IPS-20b (cell line): ENCODE results near the gene CDC23.
A peak's percentile ranks its signal among the peaks of the same experiment; 100 is the strongest.
"Not testable (repeated sequence)": the region's sequence is repeated elsewhere in the genome, so short reads cannot be mapped to it uniquely, and the experiment has no call there.

ENCODE experiments used
- H3K27ac ChIP-seq: one replicate; pipeline ENCODE4 v1.5.1; 2013; ENCODE audit warnings: low read length
- H3K27me3 ChIP-seq: 2 replicates; pipeline ENCODE4 v1.6.1; 2013; ENCODE audit warnings: mild to moderate bottlenecking, low read length, inconsistent platforms; ENCODE audit not compliant: insufficient read depth
- H3K36me3 ChIP-seq: 2 replicates; pipeline ENCODE4 v1.6.1; 2013; ENCODE audit warnings: low read depth, mild to moderate bottlenecking, inconsistent platforms, low read length, moderate library complexity; ENCODE audit not compliant: insufficient read depth
- H3K4me1 ChIP-seq: 2 replicates; pipeline ENCODE4 v1.6.1; 2013; ENCODE audit warnings: mild to moderate bottlenecking, control low read depth, inconsistent platforms, low read length, moderate library complexity; ENCODE audit not compliant: insufficient read depth
- H3K4me3 ChIP-seq: 2 replicates; pipeline ENCODE4 v1.5.1; 2013; ENCODE audit warnings: mild to moderate bottlenecking, low read length, inconsistent platforms
- H3K9ac ChIP-seq: 2 replicates; pipeline ENCODE4 v1.6.1; 2013; ENCODE audit warnings: low read depth, mild to moderate bottlenecking, inconsistent platforms, low read length, moderate library complexity
- H3K9me3 ChIP-seq: 2 replicates; pipeline ENCODE4 v1.6.1; 2013; ENCODE audit warnings: mild to moderate bottlenecking, low read depth, low read length, inconsistent platforms; ENCODE audit not compliant: insufficient read depth

Gene CDC23, protein sequence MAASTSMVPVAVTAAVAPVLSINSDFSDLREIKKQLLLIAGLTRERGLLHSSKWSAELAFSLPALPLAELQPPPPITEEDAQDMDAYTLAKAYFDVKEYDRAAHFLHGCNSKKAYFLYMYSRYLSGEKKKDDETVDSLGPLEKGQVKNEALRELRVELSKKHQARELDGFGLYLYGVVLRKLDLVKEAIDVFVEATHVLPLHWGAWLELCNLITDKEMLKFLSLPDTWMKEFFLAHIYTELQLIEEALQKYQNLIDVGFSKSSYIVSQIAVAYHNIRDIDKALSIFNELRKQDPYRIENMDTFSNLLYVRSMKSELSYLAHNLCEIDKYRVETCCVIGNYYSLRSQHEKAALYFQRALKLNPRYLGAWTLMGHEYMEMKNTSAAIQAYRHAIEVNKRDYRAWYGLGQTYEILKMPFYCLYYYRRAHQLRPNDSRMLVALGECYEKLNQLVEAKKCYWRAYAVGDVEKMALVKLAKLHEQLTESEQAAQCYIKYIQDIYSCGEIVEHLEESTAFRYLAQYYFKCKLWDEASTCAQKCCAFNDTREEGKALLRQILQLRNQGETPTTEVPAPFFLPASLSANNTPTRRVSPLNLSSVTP

GRCh38 chr5:138213161-138214029 is at the start of gene CDC23:
Gene CDC23 (minus strand): TSS chr5:138213323. CDS start chr5:138213312, 11 bp downstream.
- H3K9ac ChIP-seq: peak within 1 kb of the TSS; percentile 96
- peak within 1 kb of the TSS; percentile 97 for H3K4me3 ChIP-seq
- no peaks in the 10 kb centered on the region for H3K27me3 ChIP-seq
- peaks cover 21% of the 10 kb centered on the region for H3K36me3 ChIP-seq
- H3K9me3 ChIP-seq: no peaks in the 10 kb centered on the region
- H3K27ac ChIP-seq: peak within 1 kb of the TSS; percentile 51
- H3K4me1 ChIP-seq: no peaks in the 10 kb centered on the region

DNA sequence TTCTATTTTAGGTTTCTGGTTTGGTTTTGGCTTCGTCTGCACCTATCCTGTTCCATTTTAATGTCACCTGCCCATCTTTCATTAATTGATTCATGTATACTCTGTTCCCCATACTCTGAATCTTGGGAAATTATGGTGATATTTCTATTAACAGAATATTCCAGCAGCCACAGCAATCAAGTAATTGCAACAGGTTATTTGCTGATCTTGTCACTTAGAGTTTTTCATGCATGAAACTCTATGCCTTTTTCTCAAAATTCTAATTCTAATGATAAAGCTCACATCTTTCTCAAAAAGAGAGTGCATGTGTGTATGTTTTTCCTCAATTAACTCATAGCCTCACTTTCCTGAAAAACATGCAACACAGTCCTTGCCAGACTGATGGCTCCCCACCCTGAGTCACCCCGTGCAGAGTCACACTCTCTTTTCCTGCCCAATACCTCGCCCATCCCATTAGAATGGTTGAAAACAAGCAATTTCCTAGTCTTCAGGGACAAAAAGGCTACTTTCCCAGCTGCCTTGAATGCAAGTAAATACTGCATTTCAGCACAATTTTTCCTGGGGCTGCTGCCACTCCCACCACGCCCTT is 45.7 kb upstream of the CDC23 start:
- H3K9ac ChIP-seq: no peak overlapping the region
- no peaks in the 10 kb centered on the region for H3K9me3 ChIP-seq
- no peaks in the 10 kb centered on the region; the same call in 1 of the 2 replicates for H3K27me3 ChIP-seq
- H3K4me3 ChIP-seq: no peak overlapping the region
- no peak overlapping the region for H3K27ac ChIP-seq
- no peaks in the 10 kb centered on the region for H3K4me1 ChIP-seq
- H3K36me3 ChIP-seq: no peaks in the 10 kb centered on the region

DNA sequence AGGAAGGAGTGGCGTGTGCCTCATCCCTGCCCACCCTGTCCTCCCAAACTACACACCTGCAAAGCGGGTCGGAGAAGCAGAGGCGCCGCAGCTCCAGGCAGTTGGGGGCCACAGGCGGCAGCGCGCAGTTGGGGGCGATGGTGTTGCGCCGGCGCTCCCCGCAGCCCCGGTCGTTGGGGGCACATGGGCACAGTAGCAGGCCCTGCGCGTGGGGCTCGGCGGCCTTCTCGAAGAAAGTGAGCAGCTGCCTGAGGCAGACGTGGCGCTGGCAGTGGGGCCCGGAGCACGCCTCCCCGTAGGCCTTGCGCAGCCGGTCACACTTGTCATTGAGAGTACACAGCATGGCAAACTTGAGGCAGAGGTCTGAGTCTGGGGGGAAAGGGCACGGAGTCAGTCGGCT is 44.5 kb upstream of the CDC23 start:
- H3K4me1 ChIP-seq: no peaks in the 10 kb centered on the region
- H3K27me3 ChIP-seq: no peaks in the 10 kb centered on the region; the same call in 1 of the 2 replicates
- H3K4me3 ChIP-seq: no peak overlapping the region
- H3K27ac ChIP-seq: no peak overlapping the region
- H3K9me3 ChIP-seq: no peaks in the 10 kb centered on the region
- no peak overlapping the region for H3K9ac ChIP-seq
- H3K36me3 ChIP-seq: no peaks in the 10 kb centered on the region

GRCh38 chr5:138252944-138253343 is 39.8 kb upstream of the CDC23 start:
- Histone ChIP-seq H3K27me3 (no peaks in the 10 kb centered on the region; the same call in 1 of the 2 replicates), H3K36me3 (no peaks in the 10 kb centered on the region), H3K4me3 (no peak overlapping the region), H3K9ac (no peak overlapping the region), H3K4me1 (no peaks in the 10 kb centered on the region), H3K9me3 (no peaks in the 10 kb centered on the region), H3K27ac (no peak overlapping the region)

GRCh38 chr5:138247800-138248199 is 34.7 kb upstream of the CDC23 start:
- peaks cover 16% of the 10 kb centered on the region for H3K27me3 ChIP-seq
- not testable (repeated sequence) for H3K9me3 ChIP-seq, H3K4me3 ChIP-seq, H3K27ac ChIP-seq, H3K4me1 ChIP-seq, H3K9ac ChIP-seq, H3K36me3 ChIP-seq

- Histone ChIP-seq H3K4me1 (peaks cover 4% of the 10 kb centered on the region; the same call in 1 of the 2 replicates), H3K9ac (no peak overlapping the region), H3K9me3 (no peaks in the 10 kb centered on the region), H3K27ac (no peak overlapping the region), H3K27me3 (peaks cover 26% of the 10 kb centered on the region), H3K36me3 (no peaks in the 10 kb centered on the region), H3K4me3 (no peak overlapping the region)
These were observed 33.7 kb upstream of the CDC23 start for GRCh38 chr5:138246822-138247221.

DNA sequence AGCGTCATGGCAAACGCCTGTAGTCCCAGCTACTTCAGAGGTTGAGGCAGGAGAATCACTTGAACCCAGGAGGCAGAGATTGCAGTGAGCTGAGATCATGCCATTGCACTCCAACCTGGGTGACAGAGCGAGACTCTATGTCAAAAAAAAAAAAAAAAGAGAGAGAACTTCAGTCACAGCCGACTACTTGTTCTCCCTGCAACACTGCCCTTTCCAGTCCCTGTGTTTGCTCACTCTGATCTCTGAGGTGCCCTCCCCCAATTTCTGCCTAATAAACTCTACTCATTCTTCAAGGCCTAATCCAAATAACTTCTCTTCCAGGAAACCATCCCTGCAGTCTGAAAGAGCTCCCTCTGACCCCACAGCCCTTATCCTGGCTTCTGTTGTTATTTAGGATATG is 33.2 kb upstream of the CDC23 start:
- no peaks in the 10 kb centered on the region for H3K9me3 ChIP-seq
- H3K36me3 ChIP-seq: no peaks in the 10 kb centered on the region
- H3K4me1 ChIP-seq: peaks cover 4% of the 10 kb centered on the region; the same call in 1 of the 2 replicates
- H3K4me3 ChIP-seq: no peak overlapping the region
- peaks cover 31% of the 10 kb centered on the region for H3K27me3 ChIP-seq
- H3K27ac ChIP-seq: no peak overlapping the region
- H3K9ac ChIP-seq: no peak overlapping the region

- H3K4me1 ChIP-seq: peaks cover 4% of the 10 kb centered on the region; the same call in 1 of the 2 replicates
- no peak overlapping the region for H3K27ac ChIP-seq
- no peaks in the 10 kb centered on the region for H3K36me3 ChIP-seq
- peaks cover 37% of the 10 kb centered on the region for H3K27me3 ChIP-seq
- no peak overlapping the region for H3K4me3 ChIP-seq
- H3K9me3 ChIP-seq: no peaks in the 10 kb centered on the region
- H3K9ac ChIP-seq: no peak overlapping the region
These were observed 32.6 kb upstream of the CDC23 start for GRCh38 chr5:138245717-138246116.

GRCh38 chr5:138243794-138244193 is 30.7 kb upstream of the CDC23 start:
- Histone ChIP-seq H3K4me1 (peaks cover 4% of the 10 kb centered on the region; the same call in 1 of the 2 replicates), H3K36me3 (no peaks in the 10 kb centered on the region), H3K4me3 (no peak overlapping the region), H3K27me3 (peaks cover 55% of the 10 kb centered on the region), H3K27ac (no peak overlapping the region), H3K9me3 (no peaks in the 10 kb centered on the region), H3K9ac (no peak overlapping the region)

DNA sequence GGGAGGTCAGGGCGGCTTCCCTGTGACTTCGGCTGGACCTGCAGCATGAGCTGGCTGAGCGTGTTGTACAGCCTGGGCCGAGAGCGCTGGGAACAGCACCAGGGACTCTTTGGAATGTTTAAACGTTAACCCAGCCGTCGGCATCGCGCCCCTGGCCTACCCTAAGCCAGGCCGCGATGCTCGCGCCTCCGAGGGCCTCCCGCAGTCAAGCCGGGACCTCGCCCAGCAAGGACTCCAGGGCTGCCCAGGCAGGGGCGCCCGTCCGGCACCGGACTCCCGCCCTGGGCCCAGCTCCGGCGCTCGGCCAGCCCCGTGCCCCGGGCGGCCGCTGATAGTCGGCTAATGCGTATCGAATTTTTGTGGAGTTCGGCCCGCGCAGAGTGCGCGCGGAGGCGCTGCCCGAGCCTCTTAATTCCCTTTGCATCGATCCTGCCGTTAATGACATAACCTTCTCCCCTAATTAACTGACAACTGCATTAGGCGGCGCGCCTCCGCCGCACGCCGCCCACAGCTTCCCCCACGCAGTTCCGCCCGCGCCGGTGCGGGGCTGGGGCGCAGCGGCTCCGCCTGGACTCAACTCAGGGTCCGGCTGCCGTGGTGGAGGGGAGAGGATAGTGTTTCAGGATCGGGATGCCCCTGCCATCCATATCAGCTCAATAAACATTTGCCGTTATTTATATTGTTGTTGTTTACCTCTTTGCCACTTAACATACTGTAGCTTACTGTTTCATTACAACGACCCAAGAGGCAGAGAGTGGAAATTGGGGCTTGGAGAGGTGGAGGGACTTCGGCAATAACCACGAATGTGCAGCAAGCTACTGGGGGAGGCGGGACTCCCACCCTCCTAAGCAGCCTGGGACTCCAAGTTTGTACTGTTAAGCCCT is 28.8 kb upstream of the CDC23 start:
- Histone ChIP-seq H3K27ac (no peak overlapping the region), H3K36me3 (no peaks in the 10 kb centered on the region), H3K9me3 (no peaks in the 10 kb centered on the region), H3K27me3 (peaks cover 56% of the 10 kb centered on the region), H3K9ac (peak overlapping the region; percentile 65; the same call in 1 of the 2 replicates), H3K4me3 (peak overlapping the region; percentile 80), H3K4me1 (peaks cover 4% of the 10 kb centered on the region; the same call in 1 of the 2 replicates)
